GM12801 (cell line): Measurements from ENCODE around the gene UBE2D3.

ENCODE experiments used
- TF ChIP-seq, protein P1 (sequence below): IDR thresholded peaks from one replicate; pipeline ENCODE4 v1.5.1; 2011; ENCODE audit warnings: control low read depth; ENCODE audit not compliant: insufficient read length; ENCODE audit errors: extremely low read depth

The UBE2D3 gene

DNA sequence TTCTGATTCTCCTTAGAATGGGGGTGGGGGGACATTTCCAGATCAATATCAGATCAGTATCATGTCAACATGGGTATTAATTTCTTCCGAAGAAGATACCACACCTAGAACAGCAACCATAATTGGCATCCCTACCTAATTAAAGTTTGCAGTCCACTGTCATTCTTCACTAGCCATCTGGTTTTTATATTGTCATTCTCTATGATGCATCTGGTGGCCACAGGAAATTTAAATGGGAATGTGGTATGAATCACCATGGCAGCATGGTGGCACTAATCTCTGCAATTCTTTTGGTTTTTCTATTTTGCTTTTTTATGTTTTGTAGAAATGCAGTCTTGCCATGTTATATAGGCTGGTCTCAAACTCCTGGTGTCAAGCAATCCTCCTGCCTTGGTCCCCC lies 16.6 kb upstream of the UBE2D3 start:
- TF ChIP-seq, protein P1, sequence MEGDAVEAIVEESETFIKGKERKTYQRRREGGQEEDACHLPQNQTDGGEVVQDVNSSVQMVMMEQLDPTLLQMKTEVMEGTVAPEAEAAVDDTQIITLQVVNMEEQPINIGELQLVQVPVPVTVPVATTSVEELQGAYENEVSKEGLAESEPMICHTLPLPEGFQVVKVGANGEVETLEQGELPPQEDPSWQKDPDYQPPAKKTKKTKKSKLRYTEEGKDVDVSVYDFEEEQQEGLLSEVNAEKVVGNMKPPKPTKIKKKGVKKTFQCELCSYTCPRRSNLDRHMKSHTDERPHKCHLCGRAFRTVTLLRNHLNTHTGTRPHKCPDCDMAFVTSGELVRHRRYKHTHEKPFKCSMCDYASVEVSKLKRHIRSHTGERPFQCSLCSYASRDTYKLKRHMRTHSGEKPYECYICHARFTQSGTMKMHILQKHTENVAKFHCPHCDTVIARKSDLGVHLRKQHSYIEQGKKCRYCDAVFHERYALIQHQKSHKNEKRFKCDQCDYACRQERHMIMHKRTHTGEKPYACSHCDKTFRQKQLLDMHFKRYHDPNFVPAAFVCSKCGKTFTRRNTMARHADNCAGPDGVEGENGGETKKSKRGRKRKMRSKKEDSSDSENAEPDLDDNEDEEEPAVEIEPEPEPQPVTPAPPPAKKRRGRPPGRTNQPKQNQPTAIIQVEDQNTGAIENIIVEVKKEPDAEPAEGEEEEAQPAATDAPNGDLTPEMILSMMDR: no peak

DNA sequence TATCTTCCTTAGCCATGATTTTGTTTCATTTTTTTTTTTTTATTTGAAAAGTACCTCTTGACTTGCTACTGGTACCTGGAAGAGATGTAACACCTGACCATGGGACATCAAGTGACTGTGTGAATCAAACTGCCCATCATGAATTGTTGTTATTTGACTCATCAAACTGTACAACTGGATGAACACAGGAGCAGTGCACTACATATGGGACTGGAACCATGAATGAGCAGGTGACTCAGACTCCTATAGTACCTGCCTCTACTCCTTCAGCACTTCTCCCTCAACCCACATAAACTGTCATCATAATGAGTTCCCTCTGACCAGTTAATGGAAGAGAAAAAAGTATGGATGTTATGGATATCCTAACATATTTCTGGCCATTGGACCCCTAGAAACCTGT lies 15.9 kb upstream of the UBE2D3 start:
- TF ChIP-seq, protein P1: no peak

DNA sequence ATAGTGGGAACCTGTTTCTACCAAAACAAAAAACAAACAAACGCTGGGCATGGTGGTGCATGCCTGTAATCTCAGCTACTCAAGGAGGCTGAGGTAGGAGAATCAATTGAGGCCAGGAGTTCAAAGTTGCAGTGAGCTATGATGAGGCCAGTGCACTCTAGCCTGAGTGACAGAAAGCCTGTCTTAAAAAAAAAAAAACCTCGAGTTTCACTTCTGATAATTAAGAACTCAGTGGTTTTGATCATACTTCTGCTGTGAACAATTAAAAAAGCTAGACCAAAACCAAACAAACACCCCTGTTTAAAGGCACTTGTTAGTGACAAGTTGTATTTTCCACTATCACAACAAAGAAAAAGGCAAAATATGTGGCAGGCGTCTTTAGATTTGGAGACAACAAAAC lies 15.0 kb upstream of the UBE2D3 start:
- TF ChIP-seq, protein P1: no peak

DNA sequence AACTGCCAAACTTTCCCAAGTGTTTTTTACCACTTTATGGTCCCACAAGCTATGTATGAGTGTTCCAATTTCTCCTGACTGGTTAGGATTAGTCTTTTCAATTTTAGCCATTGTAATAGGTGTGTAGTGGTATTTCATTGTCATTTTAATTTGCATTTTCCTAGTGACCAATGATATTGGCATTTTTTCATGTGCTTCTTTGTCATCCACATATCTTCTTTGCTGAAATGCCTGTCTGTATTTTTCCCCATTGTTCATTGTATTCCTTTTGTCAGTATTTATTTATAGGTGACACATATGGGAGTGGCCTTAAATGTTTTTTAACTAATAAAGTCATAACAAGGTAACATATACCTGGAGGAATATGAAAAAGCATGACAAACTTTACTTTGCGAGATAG lies 9.2 kb upstream of the UBE2D3 start:
- TF ChIP-seq, protein P1: no peak

DNA sequence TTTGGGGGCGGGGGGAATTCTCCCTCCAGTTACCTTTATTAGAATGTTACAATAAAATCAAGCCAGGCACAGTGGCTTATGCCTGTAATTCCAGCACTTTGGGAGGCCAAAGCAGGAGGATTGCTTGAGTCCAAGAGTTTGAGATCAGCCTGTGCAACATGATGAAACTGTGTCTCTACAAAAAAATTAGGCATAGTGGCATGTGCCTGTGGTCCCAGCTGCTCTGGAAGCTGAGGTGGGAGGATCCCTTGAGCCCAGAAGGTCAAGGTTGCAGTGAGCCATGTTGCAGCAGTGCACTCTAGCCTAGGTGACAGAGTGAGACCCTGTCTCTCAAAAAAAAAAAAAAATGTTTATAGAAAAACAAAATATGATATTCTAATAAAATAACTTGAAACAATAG lies 5.3 kb upstream of the UBE2D3 start:
- TF ChIP-seq, protein P1: no peak

DNA sequence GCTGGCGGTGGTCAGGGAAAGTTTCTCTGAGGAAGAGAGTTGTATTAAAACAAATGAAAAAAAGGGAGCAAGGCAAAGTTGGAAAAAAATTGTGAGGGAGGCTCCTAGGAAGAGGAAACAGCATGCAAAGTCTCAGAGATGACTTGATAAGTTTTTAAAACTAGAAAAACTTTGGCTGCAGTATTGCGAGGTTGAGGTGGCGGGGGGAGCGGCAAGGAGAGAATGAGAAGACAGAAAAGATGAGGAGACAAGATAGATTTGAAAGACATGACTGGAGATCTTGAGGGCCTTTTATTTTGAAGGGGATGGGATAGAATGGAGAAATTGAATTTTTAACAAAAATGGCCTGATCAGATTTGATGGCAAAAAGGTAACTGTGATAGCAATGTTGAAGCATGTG lies 4.8 kb upstream of the UBE2D3 start:
- TF ChIP-seq, protein P1: no peak

DNA sequence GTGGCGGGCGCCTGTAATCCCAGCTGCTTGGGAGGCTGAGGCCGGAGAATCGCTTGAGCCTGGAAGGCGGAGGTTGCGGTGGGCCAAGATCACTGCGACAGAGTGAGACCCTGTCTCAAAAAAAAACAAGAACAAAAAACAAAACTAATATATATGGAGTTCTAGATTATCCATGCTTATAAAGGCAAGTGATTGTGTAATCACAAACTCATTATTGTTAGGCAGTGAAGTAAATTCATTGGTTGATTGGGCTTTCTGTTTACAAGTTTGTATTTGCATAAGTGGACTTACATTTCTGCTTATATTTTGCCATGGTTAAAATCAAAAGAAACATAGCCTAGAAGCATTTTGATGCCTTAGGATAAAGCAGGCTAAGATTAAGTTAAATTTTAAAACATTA lies 2.5 kb upstream of the UBE2D3 start:
- TF ChIP-seq, protein P1: no peak

DNA sequence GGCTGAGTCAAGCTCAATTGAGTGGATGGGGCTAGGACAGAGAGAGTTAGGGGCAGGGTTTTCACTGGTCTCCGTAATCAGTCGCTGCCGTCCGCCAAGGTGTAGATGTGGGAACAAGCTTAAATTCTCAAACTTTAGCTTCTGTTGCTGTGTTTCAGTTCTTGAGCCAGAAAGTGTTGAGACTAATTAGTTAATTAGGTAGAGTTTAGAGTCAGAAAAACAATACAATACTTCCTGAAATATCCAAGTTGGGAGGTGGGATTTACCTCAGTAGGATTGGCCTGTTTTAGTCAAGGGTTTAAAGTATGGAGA lies 1.1 kb upstream of the UBE2D3 start:
- TF ChIP-seq, protein P1: no peak
